ENCODE data around the gene NISCH.
A peak's percentile ranks its signal among the peaks of the same experiment; 100 is the strongest.

NISCH gene

DNA sequence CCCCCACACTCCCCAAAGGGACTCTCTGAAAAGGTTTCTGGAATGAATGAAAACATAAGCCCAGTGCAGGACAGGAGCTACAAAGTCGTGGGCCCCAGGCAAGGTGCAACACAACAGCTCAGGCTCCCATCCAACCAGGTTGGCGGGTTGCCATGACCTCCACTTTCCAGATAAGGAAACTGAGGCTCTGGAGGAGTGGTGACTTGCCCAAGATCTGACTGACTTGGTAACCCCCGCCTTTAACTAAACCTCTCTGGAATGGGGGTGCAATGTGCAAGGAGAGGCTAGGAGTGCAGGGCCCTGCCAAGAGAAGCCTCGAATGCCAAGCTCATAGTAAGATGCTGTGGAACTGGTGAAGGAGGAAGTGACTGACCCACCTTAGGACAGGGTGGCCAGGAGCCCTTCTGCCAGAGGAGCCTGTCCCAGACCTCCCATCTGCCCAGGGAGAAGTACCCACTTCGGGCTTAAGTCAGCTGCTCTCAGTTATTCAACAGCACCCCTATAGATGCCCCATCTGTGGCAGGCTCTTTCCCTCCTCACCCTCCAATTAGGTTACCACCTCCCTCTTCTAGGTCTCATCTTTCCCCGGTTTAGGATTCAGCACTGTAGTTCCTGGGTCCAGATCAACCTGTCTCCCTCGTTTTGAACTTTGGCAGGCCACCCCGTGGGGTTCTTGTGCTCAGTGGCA lies 1.0 kb upstream of the NISCH start:
- ATAC-seq: no peak
- TF ChIP-seq, protein P1, sequence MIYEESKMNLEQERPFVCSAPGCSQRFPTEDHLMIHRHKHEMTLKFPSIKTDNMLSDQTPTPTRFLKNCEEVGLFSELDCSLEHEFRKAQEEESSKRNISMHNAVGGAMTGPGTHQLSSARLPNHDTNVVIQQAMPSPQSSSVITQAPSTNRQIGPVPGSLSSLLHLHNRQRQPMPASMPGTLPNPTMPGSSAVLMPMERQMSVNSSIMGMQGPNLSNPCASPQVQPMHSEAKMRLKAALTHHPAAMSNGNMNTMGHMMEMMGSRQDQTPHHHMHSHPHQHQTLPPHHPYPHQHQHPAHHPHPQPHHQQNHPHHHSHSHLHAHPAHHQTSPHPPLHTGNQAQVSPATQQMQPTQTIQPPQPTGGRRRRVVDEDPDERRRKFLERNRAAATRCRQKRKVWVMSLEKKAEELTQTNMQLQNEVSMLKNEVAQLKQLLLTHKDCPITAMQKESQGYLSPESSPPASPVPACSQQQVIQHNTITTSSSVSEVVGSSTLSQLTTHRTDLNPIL (CRISPR knock-in tag; IDR thresholded peaks at IDR 0.05; ENCODE audit: low read depth): no peak
- TF ChIP-seq, protein P2, sequence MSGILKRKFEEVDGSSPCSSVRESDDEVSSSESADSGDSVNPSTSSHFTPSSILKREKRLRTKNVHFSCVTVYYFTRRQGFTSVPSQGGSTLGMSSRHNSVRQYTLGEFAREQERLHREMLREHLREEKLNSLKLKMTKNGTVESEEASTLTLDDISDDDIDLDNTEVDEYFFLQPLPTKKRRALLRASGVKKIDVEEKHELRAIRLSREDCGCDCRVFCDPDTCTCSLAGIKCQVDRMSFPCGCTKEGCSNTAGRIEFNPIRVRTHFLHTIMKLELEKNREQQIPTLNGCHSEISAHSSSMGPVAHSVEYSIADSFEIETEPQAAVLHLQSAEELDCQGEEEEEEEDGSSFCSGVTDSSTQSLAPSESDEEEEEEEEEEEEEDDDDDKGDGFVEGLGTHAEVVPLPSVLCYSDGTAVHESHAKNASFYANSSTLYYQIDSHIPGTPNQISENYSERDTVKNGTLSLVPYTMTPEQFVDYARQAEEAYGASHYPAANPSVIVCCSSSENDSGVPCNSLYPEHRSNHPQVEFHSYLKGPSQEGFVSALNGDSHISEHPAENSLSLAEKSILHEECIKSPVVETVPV (CRISPR knock-in tag; IDR thresholded peaks at IDR 0.05): no peak
- no peak for TF ChIP-seq ZC3H10 (CRISPR knock-in tag; IDR thresholded peaks at IDR 0.05)
- TF ChIP-seq ZNF8 (CRISPR knock-in tag; IDR thresholded peaks at IDR 0.05): no peak
- TF ChIP-seq GLIS3 (CRISPR knock-in tag; IDR thresholded peaks at IDR 0.05): no peak
- no peak for TF ChIP-seq TCF4 (CRISPR knock-in tag; IDR thresholded peaks at IDR 0.05; ENCODE audit: borderline replicate concordance)
- TF ChIP-seq ARNTL (CRISPR knock-in tag; IDR thresholded peaks at IDR 0.05; ENCODE audit: borderline replicate concordance, low read depth): no peak

DNA sequence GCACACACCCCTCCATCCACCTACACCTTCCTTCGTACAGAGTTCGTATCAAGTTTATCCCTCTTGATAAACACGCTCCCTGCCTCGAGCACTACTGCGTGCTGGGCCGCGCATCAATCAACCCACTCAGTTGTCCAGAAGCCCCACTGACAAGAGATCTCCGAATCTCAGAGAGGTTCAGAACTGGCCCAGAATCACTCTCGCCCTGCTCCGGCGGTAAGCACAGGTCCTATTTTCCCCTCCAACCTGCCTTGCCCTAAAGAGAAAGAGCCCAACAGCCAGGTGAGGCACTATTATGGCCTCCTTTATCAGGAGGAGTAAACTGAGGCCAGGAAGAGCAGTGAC lies 494 bp upstream of the NISCH start:
- no peak for ATAC-seq

DNA sequence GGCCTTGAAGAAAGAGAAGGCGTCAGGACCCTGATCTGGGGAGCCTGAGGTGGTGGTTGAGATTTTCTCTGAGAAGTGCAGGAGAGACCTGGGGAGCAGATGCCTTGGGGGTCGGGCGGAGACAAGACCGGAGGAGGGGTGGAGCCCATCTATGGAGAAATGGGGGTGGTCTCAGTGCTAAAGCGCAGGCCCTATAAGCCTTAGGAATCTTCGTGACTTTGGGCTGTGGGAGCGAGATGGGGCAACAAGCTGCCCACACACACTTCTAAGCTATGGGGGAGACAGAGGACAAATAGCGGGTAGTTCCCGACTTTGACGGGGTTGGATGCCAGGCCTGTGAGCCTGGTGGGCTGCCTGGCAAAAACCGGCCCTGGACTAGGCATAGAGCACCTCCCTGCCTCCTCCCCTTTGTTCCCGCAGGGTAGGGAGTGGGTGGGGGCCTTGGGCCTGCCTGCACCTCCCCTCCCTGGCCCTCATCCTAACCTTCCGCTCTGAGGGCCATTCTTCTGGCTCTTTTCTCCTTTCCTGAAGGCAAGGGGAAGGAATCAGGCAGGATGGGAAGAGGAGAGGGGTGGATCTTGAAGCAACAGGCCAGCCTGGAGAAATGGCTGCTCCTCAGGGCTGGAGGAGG lies 880 bp downstream of the NISCH start:
- peak; percentile 68 for ATAC-seq

More for the DNA sequence above, 494 bp upstream of the NISCH start:
- TF ChIP-seq ARNTL (CRISPR knock-in tag; IDR thresholded peaks at IDR 0.05; ENCODE audit: borderline replicate concordance, low read depth): no peak
- TF ChIP-seq BACH2 (CRISPR knock-in tag; IDR thresholded peaks at IDR 0.05; ENCODE audit: borderline replicate concordance): no peak
- TF ChIP-seq PPARA (CRISPR knock-in tag; IDR thresholded peaks at IDR 0.05; ENCODE audit: borderline replicate concordance): no peak
- TF ChIP-seq ZFP3 (CRISPR knock-in tag; IDR thresholded peaks at IDR 0.05): no peak
- no peak for TF ChIP-seq GLIS3 (CRISPR knock-in tag; IDR thresholded peaks at IDR 0.05)

DNA sequence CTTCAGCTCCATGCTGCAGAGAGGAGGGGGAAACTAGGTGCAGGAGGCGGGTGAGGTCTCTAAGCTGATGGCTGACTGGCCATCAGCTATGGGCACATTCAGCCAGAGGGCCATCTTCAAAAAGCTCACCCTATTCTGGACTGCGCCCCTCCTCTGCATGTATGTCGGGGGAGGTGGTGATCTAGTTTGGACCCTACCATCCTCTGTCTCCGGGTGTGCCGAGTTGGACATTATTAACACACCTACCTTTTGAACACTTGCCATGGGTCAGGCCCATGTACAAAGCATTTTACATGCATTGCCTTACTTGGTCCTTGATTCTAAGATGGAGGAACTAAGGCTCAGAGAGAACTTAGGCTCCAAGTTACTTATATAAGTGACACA lies 1.4 kb downstream of the NISCH start:
- no peak for ATAC-seq
- no peak for TF ChIP-seq ZFP30 (CRISPR knock-in tag; IDR thresholded peaks at IDR 0.05)

More for the DNA sequence above, 880 bp downstream of the NISCH start:
- no peak for TF ChIP-seq ZFP30 (CRISPR knock-in tag; IDR thresholded peaks at IDR 0.05)

DNA sequence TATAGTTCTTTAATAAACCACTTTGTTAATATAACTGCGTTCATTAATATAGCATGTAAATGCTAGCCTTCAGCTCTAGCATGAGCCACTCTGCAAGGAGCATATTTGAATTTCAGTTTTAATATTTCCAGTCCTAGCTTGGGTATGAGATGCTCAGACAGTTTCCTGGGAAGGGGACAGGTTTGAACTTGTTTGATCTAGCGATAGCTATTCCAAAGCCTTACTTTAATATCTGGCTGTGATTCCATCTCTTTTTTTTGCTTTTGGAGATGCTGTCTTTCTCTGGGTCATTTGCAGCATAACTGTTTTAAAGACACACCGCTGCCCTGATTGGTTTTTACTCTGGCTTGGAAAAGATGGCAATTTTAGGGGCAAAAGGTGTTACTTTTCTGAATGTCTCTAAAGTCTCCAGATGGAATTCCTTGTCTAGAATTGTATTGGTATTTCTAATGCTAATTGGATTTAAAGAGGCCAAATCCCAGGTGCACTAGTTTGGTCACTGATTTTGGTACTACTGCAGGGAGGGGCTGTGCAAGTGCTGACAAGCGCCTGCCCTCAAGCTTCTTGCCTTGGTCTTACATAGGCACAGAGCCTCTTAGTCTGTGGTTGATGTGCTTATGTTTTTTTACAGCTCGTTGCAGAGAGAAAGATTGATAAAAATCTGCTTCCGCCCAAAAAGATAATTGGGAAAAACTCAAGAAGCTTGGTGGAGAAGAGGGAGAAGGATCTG lies 2.8 kb downstream of the NISCH start:
- no peak for ATAC-seq
- TF ChIP-seq ARNTL (CRISPR knock-in tag; IDR thresholded peaks at IDR 0.05; ENCODE audit: borderline replicate concordance, low read depth) (no peak), BACH2 (CRISPR knock-in tag; IDR thresholded peaks at IDR 0.05; ENCODE audit: borderline replicate concordance) (no peak), ZFP30 (CRISPR knock-in tag; IDR thresholded peaks at IDR 0.05) (no peak)

DNA sequence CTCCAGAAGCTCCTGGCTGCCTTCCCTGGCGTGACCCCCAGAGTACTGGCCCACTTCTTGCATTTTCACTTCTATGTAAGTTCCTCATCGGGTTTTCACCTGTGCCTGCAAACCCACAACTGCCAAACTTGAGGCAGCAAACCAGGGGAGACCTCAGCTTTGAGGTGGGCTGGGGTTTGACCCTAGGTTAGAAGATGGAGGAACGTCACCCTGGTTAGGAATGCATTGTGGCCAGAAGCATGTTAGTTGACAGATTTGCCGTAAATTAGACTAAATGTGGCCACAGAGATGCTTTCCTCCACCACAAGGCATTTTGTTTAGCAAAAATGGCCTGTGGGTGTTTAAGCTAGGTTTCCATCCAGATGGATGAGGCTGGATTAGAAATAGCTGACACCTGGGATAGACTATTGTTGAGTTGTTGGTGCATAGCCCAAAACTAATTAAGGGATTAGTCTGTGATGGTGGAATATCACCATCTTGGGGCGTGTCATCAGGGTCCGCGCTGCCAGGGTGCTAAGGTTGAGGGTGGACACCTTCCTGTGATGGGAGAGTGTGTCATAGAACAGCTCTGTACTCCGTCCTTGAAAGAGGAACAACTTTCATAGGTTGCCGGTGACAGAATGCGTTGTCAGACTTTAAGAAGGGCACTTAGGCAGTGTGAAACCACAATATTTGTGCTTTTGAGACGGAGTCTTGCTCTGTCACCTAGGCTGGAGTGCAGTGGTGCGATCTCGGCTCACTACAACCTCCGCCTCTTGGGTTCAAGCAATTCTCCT lies 3.6 kb downstream of the NISCH start:
- TF ChIP-seq OSR1 (CRISPR knock-in tag; IDR thresholded peaks at IDR 0.05) (no peak), ISL1 (CRISPR knock-in tag; IDR thresholded peaks at IDR 0.05) (no peak), GLIS3 (CRISPR knock-in tag; IDR thresholded peaks at IDR 0.05) (no peak), SNAI2 (CRISPR knock-in tag; IDR thresholded peaks at IDR 0.05) (no peak), ZC3H10 (CRISPR knock-in tag; IDR thresholded peaks at IDR 0.05) (no peak), TCF4 (CRISPR knock-in tag; IDR thresholded peaks at IDR 0.05; ENCODE audit: borderline replicate concordance) (no peak), ZFP30 (CRISPR knock-in tag; IDR thresholded peaks at IDR 0.05) (no peak), CSDC2 (CRISPR knock-in tag; IDR thresholded peaks at IDR 0.05) (no peak), BACH2 (CRISPR knock-in tag; IDR thresholded peaks at IDR 0.05; ENCODE audit: borderline replicate concordance) (no peak), PPARA (CRISPR knock-in tag; IDR thresholded peaks at IDR 0.05; ENCODE audit: borderline replicate concordance) (no peak)
- TF ChIP-seq, protein P3, sequence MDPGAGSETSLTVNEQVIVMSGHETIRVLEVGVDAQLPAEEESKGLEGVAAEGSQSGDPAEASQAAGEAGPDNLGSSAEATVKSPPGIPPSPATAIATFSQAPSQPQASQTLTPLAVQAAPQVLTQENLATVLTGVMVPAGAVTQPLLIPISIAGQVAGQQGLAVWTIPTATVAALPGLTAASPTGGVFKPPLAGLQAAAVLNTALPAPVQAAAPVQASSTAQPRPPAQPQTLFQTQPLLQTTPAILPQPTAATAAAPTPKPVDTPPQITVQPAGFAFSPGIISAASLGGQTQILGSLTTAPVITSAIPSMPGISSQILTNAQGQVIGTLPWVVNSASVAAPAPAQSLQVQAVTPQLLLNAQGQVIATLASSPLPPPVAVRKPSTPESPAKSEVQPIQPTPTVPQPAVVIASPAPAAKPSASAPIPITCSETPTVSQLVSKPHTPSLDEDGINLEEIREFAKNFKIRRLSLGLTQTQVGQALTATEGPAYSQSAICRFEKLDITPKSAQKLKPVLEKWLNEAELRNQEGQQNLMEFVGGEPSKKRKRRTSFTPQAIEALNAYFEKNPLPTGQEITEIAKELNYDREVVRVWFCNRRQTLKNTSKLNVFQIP (CRISPR knock-in tag; IDR thresholded peaks at IDR 0.05; ENCODE audit: borderline replicate concordance, low read depth): no peak
- TF ChIP-seq, protein P4, sequence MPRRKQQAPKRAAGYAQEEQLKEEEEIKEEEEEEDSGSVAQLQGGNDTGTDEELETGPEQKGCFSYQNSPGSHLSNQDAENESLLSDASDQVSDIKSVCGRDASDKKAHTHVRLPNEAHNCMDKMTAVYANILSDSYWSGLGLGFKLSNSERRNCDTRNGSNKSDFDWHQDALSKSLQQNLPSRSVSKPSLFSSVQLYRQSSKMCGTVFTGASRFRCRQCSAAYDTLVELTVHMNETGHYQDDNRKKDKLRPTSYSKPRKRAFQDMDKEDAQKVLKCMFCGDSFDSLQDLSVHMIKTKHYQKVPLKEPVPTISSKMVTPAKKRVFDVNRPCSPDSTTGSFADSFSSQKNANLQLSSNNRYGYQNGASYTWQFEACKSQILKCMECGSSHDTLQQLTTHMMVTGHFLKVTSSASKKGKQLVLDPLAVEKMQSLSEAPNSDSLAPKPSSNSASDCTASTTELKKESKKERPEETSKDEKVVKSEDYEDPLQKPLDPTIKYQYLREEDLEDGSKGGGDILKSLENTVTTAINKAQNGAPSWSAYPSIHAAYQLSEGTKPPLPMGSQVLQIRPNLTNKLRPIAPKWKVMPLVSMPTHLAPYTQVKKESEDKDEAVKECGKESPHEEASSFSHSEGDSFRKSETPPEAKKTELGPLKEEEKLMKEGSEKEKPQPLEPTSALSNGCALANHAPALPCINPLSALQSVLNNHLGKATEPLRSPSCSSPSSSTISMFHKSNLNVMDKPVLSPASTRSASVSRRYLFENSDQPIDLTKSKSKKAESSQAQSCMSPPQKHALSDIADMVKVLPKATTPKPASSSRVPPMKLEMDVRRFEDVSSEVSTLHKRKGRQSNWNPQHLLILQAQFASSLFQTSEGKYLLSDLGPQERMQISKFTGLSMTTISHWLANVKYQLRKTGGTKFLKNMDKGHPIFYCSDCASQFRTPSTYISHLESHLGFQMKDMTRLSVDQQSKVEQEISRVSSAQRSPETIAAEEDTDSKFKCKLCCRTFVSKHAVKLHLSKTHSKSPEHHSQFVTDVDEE (CRISPR knock-in tag; IDR thresholded peaks at IDR 0.05): no peak
- TF ChIP-seq, protein P5, sequence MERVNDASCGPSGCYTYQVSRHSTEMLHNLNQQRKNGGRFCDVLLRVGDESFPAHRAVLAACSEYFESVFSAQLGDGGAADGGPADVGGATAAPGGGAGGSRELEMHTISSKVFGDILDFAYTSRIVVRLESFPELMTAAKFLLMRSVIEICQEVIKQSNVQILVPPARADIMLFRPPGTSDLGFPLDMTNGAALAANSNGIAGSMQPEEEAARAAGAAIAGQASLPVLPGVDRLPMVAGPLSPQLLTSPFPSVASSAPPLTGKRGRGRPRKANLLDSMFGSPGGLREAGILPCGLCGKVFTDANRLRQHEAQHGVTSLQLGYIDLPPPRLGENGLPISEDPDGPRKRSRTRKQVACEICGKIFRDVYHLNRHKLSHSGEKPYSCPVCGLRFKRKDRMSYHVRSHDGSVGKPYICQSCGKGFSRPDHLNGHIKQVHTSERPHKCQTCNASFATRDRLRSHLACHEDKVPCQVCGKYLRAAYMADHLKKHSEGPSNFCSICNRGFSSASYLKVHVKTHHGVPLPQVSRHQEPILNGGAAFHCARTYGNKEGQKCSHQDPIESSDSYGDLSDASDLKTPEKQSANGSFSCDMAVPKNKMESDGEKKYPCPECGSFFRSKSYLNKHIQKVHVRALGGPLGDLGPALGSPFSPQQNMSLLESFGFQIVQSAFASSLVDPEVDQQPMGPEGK (CRISPR knock-in tag; IDR thresholded peaks at IDR 0.05; ENCODE audit: borderline replicate concordance): no peak
- ATAC-seq: no peak

Measured in SK-N-SH treated with all-trans-retinoic acid at 6 μM for 48 hours (cell line).